Measurements from ENCODE around the gene RIMS3. TPM values are rescaled to one million over a fixed set of nuclear protein-coding genes. Genes with fewer than 3 reads are reported as not detected.

Gene RIMS3
- total RNA-seq, 2 experiments from 2014 or later: 2.7 TPM

DNA sequence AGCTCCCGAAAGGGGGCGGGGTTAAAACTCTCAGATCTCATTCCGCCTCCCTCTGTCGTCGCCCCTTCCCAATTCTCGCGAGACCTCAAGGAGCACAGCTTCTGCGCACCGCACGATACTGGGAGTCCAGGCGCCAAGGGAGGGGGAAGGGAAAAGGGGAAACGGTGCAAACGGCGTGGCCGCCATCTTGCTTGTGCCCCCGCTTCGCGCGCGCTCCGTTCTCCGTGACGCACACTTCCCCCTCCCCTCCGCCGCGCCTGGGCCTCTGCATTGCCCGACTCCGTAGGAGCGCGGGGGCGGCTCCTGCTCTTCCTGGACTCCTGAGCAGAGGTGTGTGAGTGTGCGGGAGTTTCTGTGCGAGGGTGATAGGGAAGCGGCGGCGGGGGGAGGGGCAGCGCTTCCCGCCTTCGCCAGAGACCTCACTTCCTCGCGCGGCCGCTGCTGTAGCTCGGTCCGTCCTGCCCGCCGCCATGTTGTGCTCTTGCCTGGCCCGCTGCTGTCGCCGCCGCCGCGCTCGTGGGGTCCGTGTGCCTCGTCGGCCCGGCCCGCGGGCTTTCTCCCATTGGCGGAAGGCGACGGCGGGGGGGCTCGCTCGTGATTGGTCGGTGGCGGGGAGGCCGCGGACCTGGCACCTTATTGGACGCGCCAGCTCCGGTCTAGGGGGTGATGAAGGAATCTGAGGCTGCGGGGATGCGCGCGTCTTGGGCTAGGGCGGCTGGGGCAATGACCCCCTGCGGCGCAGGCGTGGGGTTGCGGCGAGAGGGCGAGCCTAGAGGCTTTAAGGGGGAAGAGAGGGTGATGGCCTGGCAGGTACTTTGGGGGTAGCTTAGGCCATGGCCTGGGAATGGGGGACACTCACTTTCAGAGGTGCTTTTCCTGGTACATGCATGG is 26.3 kb upstream of the RIMS3 start, which contains the start of gene NFYC:
Gene NFYC (plus strand): TSS at position 167 of the 891 bp plus-strand sequence. CDS start 47,140 bp downstream, outside the sequence.
- no peaks in the 10 kb centered on the region for H3K27me3 Mint-ChIP-seq
- intact Hi-C loops (cut with DNase I, micrococcal nuclease): loop anchor here (1.0 to 5.0 kb wide), 15 partner anchors 17 to 651 kb away; partner anchors contain the start of genes CAP1 (in 2 of the 2), RLF (in 2 of the 2), CITED4 (in 1 of the 2) and CTPS1 (in 1 of the 2)
- H3K4me1 Mint-ChIP-seq: peaks cover 56% of the 10 kb centered on the region
- DNase-seq (peak; percentile 98), ATAC-seq (peak; percentile 87)
- peak within 1 kb of the TSS; percentile 97 for H3K27ac Mint-ChIP-seq
- ChIA-PET CTCF (interaction anchor here (0.6 to 3.5 kb wide), 20 partner anchors 10 to 293 kb away, joined by 3 to 20 read pairs (median 4); partner anchors contain the start of genes CTPS1, RIMS3, ZFP69B and ZNF684), POLR2A (interaction anchor here (0.7 to 2.7 kb wide), 17 partner anchors 9 to 292 kb away, joined by 3 to 14 read pairs (median 4); partner anchors contain the start of genes CTPS1 and RIMS3)
- peaks cover 31% of the 10 kb centered on the region for H3K36me3 Mint-ChIP-seq (ENCODE audit: low read depth)
- peak within 1 kb of the TSS; percentile 100 for H3K4me3 Mint-ChIP-seq
- H3K9me3 Mint-ChIP-seq (ENCODE audit: low read depth): no peaks in the 10 kb centered on the region

DNA sequence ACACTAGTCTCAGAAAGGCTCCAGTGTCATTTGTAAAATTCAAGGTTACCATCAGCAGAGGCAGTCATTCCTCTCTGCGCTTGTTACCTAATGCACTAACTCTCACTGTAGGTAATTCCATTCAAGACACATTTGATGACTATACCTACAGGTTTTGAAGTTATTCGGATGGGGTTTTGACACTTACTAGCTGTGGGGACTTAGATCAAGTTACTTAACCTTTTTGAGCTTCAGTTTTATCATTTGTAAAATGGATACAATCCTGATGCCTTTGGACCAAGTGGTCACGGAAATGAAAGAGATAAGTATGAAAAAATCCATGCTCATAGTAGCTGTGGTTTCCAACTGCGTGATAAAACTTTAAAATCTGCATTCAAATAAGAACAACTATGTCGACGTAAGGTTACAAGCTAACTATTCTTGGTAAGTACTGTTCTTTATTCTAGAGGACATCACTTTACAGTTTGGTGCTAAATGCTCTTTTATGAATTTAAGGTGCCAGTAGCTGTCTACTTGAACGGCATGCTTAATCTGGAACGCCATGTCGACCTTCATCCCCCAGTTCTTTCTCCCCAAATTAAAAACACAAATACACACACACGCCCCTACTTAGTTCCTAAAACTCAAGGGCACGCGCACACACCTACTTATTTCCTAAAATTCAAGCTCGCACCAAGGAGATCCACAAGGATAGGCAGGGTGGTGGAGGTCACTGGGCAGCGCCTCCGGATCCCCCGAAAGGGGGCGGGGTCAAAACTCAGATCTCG is 25.5 kb upstream of the RIMS3 start:
- no peak for DNase-seq
- CTCF ChIA-PET: interaction anchor here (0.6 to 3.5 kb wide), 19 partner anchors 9 to 293 kb away, joined by 3 to 20 read pairs (median 4); partner anchors contain the start of genes CTPS1, RIMS3, ZFP69B and ZNF684
- intact Hi-C loops (cut with DNase I, micrococcal nuclease): loop anchor here (2.0 to 5.0 kb wide), 9 partner anchors 18 to 650 kb away; partner anchors contain the start of genes CAP1 (in 2 of the 2), RLF (in 2 of the 2), ZMPSTE24 (in 1 of the 2) and ZNF684 (in 1 of the 2)

DNA sequence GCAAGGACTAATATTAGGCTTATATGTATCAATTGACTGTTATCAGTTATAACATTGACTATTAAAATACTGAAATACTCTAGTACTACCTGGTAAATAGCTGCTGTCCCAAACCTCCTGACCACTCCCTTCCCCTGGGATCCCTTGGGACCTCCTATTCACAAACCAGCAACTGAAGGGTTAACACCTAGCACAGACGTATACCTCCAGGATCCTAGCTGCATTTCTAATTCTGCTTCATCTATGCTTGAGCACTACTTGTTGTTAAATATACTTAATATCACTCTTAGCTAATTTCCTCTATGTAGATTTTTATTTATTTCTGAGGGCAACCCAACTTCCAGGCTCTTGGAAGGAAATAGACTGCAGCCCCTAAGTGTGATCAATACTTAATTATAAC is 24.3 kb upstream of the RIMS3 start:
- CTCF ChIA-PET: interaction anchor here (0.6 to 3.5 kb wide), 6 partner anchors 11 to 294 kb away, joined by 3 to 20 read pairs (median 4); no protein-coding TSS in a partner anchor
- intact Hi-C loops (cut with DNase I, micrococcal nuclease): loop anchor here (2.0 to 5.0 kb wide), 9 partner anchors 19 to 649 kb away; partner anchors contain the start of genes CAP1 (in 2 of the 2), RLF (in 2 of the 2), ZMPSTE24 (in 1 of the 2) and ZNF684 (in 1 of the 2)

More for the DNA sequence above, 25.5 kb upstream of the RIMS3 start:
- ATAC-seq: no peak
- Mint-ChIP-seq H3K9me3 (ENCODE audit: low read depth) (no peaks in the 10 kb centered on the region), H3K4me1 (peaks cover 49% of the 10 kb centered on the region), H3K4me3 (peak overlapping the region; percentile 100), H3K27me3 (no peaks in the 10 kb centered on the region), H3K36me3 (ENCODE audit: low read depth) (peaks cover 35% of the 10 kb centered on the region), H3K27ac (peak overlapping the region; percentile 97)
- POLR2A ChIA-PET: interaction anchor here (0.7 to 2.7 kb wide), 16 partner anchors 9 to 293 kb away, joined by 3 to 14 read pairs (median 4); partner anchors contain the start of genes CTPS1 and RIMS3

DNA sequence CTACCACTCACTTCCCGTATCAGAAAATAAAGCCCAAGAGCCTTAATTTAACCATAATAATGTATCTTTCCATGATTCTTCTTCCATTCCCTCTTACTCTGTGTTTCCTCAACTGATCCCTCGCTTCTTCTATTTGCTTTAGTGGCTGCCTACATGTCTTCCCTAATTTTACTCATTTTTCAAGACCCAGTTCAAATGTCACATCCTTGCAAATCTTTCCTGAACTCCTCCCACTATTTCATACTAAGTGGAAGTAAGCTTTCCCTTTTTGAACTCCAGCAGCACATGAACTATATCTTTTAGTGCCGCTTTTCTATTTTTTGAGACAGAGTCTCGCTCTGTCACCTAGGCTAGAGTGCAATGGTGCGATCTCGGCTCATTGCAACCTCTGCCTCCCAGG is 22.2 kb upstream of the RIMS3 start:
- no peaks in the 10 kb centered on the region for H3K27me3 Mint-ChIP-seq
- no peak overlapping the region for H3K4me3 Mint-ChIP-seq
- DNase-seq: no peak
- ChIA-PET CTCF (interaction anchor here (0.8 kb wide), 1 partner anchor 84 kb away, joined by 4 read pairs; no protein-coding TSS in a partner anchor), POLR2A (no interaction called here)
- intact Hi-C loops (cut with DNase I, micrococcal nuclease): no loop called here
- no peak overlapping the region for H3K27ac Mint-ChIP-seq
- H3K9me3 Mint-ChIP-seq (ENCODE audit: low read depth): no peaks in the 10 kb centered on the region
- ATAC-seq: no peak
- peaks cover 29% of the 10 kb centered on the region for H3K36me3 Mint-ChIP-seq (ENCODE audit: low read depth)
- H3K4me1 Mint-ChIP-seq: peaks cover 18% of the 10 kb centered on the region

More for the DNA sequence above, 24.3 kb upstream of the RIMS3 start:
- Mint-ChIP-seq H3K4me3 (no peak overlapping the region), H3K27me3 (no peaks in the 10 kb centered on the region), H3K9me3 (ENCODE audit: low read depth) (no peaks in the 10 kb centered on the region), H3K4me1 (peaks cover 39% of the 10 kb centered on the region), H3K27ac (no peak overlapping the region), H3K36me3 (ENCODE audit: low read depth) (peaks cover 38% of the 10 kb centered on the region)
- POLR2A ChIA-PET: no interaction called here
- DNase-seq (no peak), ATAC-seq (no peak)

DNA sequence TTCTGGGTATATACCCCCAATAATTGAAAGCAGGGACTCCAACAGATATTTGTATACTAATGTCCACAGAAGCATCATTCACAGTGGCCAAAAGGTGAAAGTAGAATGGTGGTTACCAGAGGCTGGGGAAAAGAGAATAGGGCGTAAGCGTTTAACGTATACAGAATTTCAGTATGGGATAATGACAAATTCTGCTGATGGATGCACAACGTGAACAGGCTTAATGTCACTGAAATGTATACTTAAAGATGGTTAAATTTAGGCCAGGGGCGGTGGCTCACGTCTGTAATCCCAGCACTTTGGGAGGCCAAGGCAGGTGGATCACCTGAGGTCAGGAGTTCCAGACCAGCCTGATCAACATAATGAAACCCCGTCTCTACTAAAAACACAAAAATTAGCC is 21.6 kb upstream of the RIMS3 start:
- H3K9me3 Mint-ChIP-seq (ENCODE audit: low read depth): no peaks in the 10 kb centered on the region
- no peak for DNase-seq
- ChIA-PET POLR2A (no interaction called here), CTCF (no interaction called here)
- ATAC-seq: no peak
- H3K4me1 Mint-ChIP-seq: peaks cover 14% of the 10 kb centered on the region
- H3K36me3 Mint-ChIP-seq (ENCODE audit: low read depth): peaks cover 23% of the 10 kb centered on the region
- no peak overlapping the region for H3K27ac Mint-ChIP-seq
- intact Hi-C loops (cut with DNase I, micrococcal nuclease): no loop called here
- H3K4me3 Mint-ChIP-seq: no peak overlapping the region
- H3K27me3 Mint-ChIP-seq: no peaks in the 10 kb centered on the region

DNA sequence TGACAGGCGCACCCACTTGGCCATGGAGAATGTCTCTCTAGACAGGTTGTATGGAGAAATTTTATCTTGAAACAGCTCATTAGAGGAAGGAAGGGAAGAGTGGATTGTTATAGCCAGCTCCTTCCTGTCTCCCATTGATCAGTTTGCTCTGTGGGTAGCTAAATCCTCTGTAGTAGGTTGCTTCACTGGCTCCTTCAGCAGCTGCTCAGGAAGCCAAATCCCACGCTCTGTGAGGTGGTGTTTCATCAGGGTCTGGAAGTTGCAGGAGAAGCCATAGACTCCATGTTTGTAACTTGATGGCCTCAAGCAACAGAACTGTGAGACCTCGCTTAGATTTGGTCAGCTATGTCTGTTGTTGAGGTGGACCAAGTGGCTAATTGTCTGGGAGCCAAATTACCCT is 19.2 kb upstream of the RIMS3 start:
- ATAC-seq (no peak), DNase-seq (no peak)
- peaks cover 14% of the 10 kb centered on the region for H3K36me3 Mint-ChIP-seq (ENCODE audit: low read depth)
- no peaks in the 10 kb centered on the region for H3K9me3 Mint-ChIP-seq (ENCODE audit: low read depth)
- no peak overlapping the region for H3K27ac Mint-ChIP-seq
- no peaks in the 10 kb centered on the region for H3K27me3 Mint-ChIP-seq
- peaks cover under 1% of the 10 kb centered on the region for H3K4me1 Mint-ChIP-seq
- ChIA-PET CTCF (interaction anchor here (0.5 to 3.5 kb wide), 6 partner anchors 10 to 153 kb away, joined by 3 to 12 read pairs (median 4); partner anchors contain the start of gene ZNF684), POLR2A (no interaction called here)
- intact Hi-C loops (cut with DNase I, micrococcal nuclease): no loop called here
- no peak overlapping the region for H3K4me3 Mint-ChIP-seq

DNA sequence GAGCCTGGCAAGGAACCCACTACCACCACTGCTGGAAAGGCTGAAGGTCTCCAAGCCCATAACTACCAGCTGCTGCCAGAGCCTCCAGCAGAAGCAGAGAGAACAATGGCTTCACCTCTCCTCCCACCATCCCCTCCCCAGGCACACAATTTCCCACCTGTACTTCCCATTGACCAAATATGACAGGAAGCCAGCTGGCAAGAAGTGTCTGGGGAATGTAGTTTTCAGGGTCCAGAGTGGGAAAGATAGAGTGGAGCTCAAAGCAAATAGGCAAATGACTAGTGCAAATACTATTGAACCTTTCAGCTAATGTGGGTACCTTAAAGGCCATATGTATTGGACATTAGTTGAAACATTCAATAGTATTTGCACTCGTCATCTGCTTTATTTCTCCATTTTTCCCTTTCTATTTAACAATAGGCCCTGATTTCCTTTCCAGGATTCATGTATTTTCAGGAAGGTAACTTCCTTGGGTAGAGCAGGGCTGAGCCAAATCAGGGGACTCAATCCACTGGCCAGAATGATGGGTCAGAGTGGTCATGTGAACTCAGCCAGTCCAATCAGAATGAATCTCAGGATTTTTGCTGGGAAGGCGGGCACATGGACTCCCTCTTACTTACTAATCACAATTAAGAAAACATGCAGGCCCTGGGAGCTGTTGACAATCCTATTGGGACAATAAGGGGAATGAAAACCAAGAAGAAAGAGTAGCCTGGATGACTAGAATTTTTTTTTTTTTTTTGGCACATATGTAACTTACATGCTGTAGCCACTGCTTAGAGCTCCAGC is 13.9 kb upstream of the RIMS3 start:
- Mint-ChIP-seq H3K27me3 (no peaks in the 10 kb centered on the region), H3K36me3 (ENCODE audit: low read depth) (no peaks in the 10 kb centered on the region), H3K4me3 (no peak overlapping the region), H3K9me3 (ENCODE audit: low read depth) (no peaks in the 10 kb centered on the region), H3K4me1 (no peaks in the 10 kb centered on the region), H3K27ac (no peak overlapping the region)
- ATAC-seq: no peak
- CTCF ChIA-PET: interaction anchor here (1.5 to 4.6 kb wide), 2 partner anchors 9 to 12 kb away, joined by 8 to 21 read pairs; partner anchors contain the start of gene NFYC
- POLR2A ChIA-PET: interaction anchor here (1.8 kb wide), 1 partner anchor 12 kb away, joined by 6 read pairs; the partner anchor contains the start of gene NFYC
- no peak for DNase-seq
- intact Hi-C loops (cut with DNase I, micrococcal nuclease): no loop called here

DNA sequence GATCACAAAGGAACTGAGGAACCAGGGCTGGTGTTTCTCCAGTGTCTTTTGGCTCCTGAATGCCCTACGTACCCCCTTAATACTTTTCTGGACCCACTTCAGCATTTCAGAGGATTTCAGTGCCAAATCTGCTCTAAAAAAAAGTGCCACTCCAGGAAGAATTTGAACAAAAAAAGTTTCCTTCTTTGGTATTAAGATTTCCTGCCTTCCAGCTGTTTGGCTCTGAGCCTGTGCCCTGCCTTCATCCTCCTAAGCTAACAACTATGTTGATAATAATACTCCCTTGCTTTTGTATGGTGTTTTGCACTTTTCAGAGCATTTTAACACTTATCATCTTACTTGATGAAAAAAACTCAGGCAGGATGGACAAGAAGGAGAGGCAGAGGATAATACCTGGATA is 11.0 kb upstream of the RIMS3 start:
- no peak for DNase-seq
- Mint-ChIP-seq H3K4me1 (no peaks in the 10 kb centered on the region), H3K4me3 (no peak overlapping the region), H3K36me3 (ENCODE audit: low read depth) (no peaks in the 10 kb centered on the region), H3K27me3 (no peaks in the 10 kb centered on the region), H3K27ac (no peak overlapping the region), H3K9me3 (ENCODE audit: low read depth) (no peaks in the 10 kb centered on the region)
- CTCF ChIA-PET: interaction anchor here (0.6 to 1.3 kb wide), 2 partner anchors 13 to 276 kb away, joined by 3 read pairs; no protein-coding TSS in a partner anchor
- POLR2A ChIA-PET: no interaction called here
- ATAC-seq: no peak
- intact Hi-C loops (cut with DNase I, micrococcal nuclease): no loop called here

DNA sequence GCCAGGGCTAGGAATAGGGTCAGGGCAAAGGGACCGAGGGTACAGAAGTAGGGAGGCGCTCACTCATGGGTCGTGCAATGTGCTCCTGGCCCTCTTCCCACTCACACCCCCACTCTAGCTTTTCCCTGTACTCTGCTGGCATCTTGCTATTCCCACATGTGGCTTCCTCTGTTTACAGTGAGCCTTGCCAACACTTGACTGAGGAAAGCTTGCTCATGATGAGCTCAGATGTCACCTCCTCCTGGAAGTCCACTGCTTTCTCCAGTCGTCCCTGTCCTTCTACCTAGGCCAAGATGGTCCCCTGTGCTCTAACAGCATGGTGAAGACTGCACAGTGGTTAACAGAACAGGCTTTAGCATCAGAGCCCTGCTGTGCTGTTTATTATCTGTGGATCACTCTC is 8.0 kb upstream of the RIMS3 start:
- DNase-seq (no peak), ATAC-seq (no peak)
- Mint-ChIP-seq H3K4me1 (peaks cover 2% of the 10 kb centered on the region), H3K4me3 (no peak overlapping the region), H3K36me3 (ENCODE audit: low read depth) (no peaks in the 10 kb centered on the region), H3K27ac (no peak overlapping the region), H3K9me3 (ENCODE audit: low read depth) (no peaks in the 10 kb centered on the region), H3K27me3 (no peaks in the 10 kb centered on the region)
- intact Hi-C loops (cut with DNase I, micrococcal nuclease): no loop called here
- ChIA-PET POLR2A (interaction anchor here (1.1 kb wide), 1 partner anchor 18 kb away, joined by 4 read pairs; the partner anchor contains the start of gene NFYC), CTCF (interaction anchor here (1.2 kb wide), 1 partner anchor 28 kb away, joined by 4 read pairs; no protein-coding TSS in a partner anchor)
